ENCODE measurements around the gene TMEM61. TPM values are rescaled to one million over a fixed set of nuclear protein-coding genes. Genes with fewer than 3 reads are reported as not detected.

TMEM61 gene
- total RNA-seq, 1 experiment from 2014 or later = not detected

- intact Hi-C loops (cut with micrococcal nuclease; ENCODE audit: unreplicated experiment) = no loop called here
- Histone ChIP-seq H3K4me3 (ENCODE audit: low read depth, low read length) (no peak overlapping the region), H3K4me1 (no peaks in the 10 kb centered on the region), H3K9me3 (no peaks in the 10 kb centered on the region), H3K27me3 (replicated peaks; ENCODE audit: control insufficient read depth, insufficient read depth, low read length) (no peaks in the 10 kb centered on the region), H3K36me3 (ENCODE audit: control insufficient read depth, insufficient read depth, low read length) (no peaks in the 10 kb centered on the region)
- no TSS peak for BruUV-seq (replicated peaks)
- Mint-ChIP-seq H3K27me3 (ENCODE audit: insufficient read depth, unreplicated experiment) (no peaks in the 10 kb centered on the region), H3K4me3 (ENCODE audit: unreplicated experiment) (no peak overlapping the region), H3K27ac (ENCODE audit: unreplicated experiment) (no peak overlapping the region), H3K36me3 (ENCODE audit: insufficient read depth, unreplicated experiment) (no peaks in the 10 kb centered on the region), H3K9me3 (ENCODE audit: unreplicated experiment) (no peaks in the 10 kb centered on the region), H3K4me1 (ENCODE audit: low read depth, unreplicated experiment) (no peaks in the 10 kb centered on the region)
- no peak for DNase-seq
- CTCF ChIA-PET = interaction anchor here (1.3 kb wide), 1 partner anchor 12 kb away, joined by 3 read pairs; no protein-coding TSS in a partner anchor
- no peak for TF ChIP-seq CTCF (IDR thresholded peaks at IDR 0.05; ENCODE audit: insufficient read depth in 1 of 2, low read depth in 1 of 2, low read length in 1 of 2, severe bottlenecking in 1 of 2, unreplicated experiment in 1 of 2)
- POLR2A ChIA-PET = no interaction called here
Observed at GRCh38 chr1:55010194-55010886, 29.9 kb downstream of the TMEM61 start.

- Mint-ChIP-seq H3K4me1 (ENCODE audit: low read depth, unreplicated experiment) (no peaks in the 10 kb centered on the region), H3K9me3 (ENCODE audit: unreplicated experiment) (no peaks in the 10 kb centered on the region)
- BruUV-seq (replicated peaks) = no TSS peak
Observed at GRCh38 chr1:55010887-55011217, 30.4 kb downstream of the TMEM61 start.

GRCh38 chr1:55012661-55013060 lies 32.2 kb downstream of the TMEM61 start:
- no TSS peak for BruUV-seq (replicated peaks)
- POLR2A ChIA-PET = no interaction called here
- Histone ChIP-seq H3K9me3 (no peaks in the 10 kb centered on the region), H3K4me1 (no peaks in the 10 kb centered on the region), H3K36me3 (ENCODE audit: control insufficient read depth, insufficient read depth, low read length) (no peaks in the 10 kb centered on the region), H3K4me3 (ENCODE audit: low read depth, low read length) (no peak overlapping the region), H3K27me3 (replicated peaks; ENCODE audit: control insufficient read depth, insufficient read depth, low read length) (no peaks in the 10 kb centered on the region)
- no peak for DNase-seq
- no peaks in the 10 kb centered on the region for H3K9me3 Mint-ChIP-seq (ENCODE audit: unreplicated experiment)
- no peak overlapping the region for H3K27ac Mint-ChIP-seq (ENCODE audit: unreplicated experiment)
- H3K27me3 Mint-ChIP-seq (ENCODE audit: insufficient read depth, unreplicated experiment) = no peaks in the 10 kb centered on the region
- no peak overlapping the region for H3K4me3 Mint-ChIP-seq (ENCODE audit: unreplicated experiment)
- no peaks in the 10 kb centered on the region for H3K4me1 Mint-ChIP-seq (ENCODE audit: low read depth, unreplicated experiment)
- no peaks in the 10 kb centered on the region for H3K36me3 Mint-ChIP-seq (ENCODE audit: insufficient read depth, unreplicated experiment)
- CTCF ChIA-PET = interaction anchor here (0.7 kb wide), 1 partner anchor 10 kb away, joined by 3 read pairs; no protein-coding TSS in a partner anchor
- intact Hi-C loops (cut with micrococcal nuclease; ENCODE audit: unreplicated experiment) = no loop called here
- TF ChIP-seq CTCF (IDR thresholded peaks at IDR 0.05; ENCODE audit: insufficient read depth in 1 of 2, low read depth in 1 of 2, low read length in 1 of 2, severe bottlenecking in 1 of 2, unreplicated experiment in 1 of 2) = no peak

More at GRCh38 chr1:55010887-55011217, 30.4 kb downstream of the TMEM61 start:
- TF ChIP-seq CTCF (IDR thresholded peaks at IDR 0.05; ENCODE audit: insufficient read depth in 1 of 2, low read depth in 1 of 2, low read length in 1 of 2, severe bottlenecking in 1 of 2, unreplicated experiment in 1 of 2) = no peak
- no peak overlapping the region for H3K4me3 ChIP-seq (ENCODE audit: low read depth, low read length)
- no peak for DNase-seq
- H3K4me1 ChIP-seq = no peaks in the 10 kb centered on the region
- H3K36me3 Mint-ChIP-seq (ENCODE audit: insufficient read depth, unreplicated experiment) = no peaks in the 10 kb centered on the region
- H3K27me3 Mint-ChIP-seq (ENCODE audit: insufficient read depth, unreplicated experiment) = no peaks in the 10 kb centered on the region
- no peaks in the 10 kb centered on the region for H3K9me3 ChIP-seq
- intact Hi-C loops (cut with micrococcal nuclease; ENCODE audit: unreplicated experiment) = no loop called here
- no peak overlapping the region for H3K4me3 Mint-ChIP-seq (ENCODE audit: unreplicated experiment)
- ChIA-PET CTCF (interaction anchor here (1.3 kb wide), 1 partner anchor 11 kb away, joined by 3 read pairs; no protein-coding TSS in a partner anchor), POLR2A (no interaction called here)
- H3K27me3 ChIP-seq (replicated peaks; ENCODE audit: control insufficient read depth, insufficient read depth, low read length) = no peaks in the 10 kb centered on the region
- H3K27ac Mint-ChIP-seq (ENCODE audit: unreplicated experiment) = no peak overlapping the region
- no peaks in the 10 kb centered on the region for H3K36me3 ChIP-seq (ENCODE audit: control insufficient read depth, insufficient read depth, low read length)
